ENCODE measurements around the gene SELP. TPM values are rescaled to one million over a fixed set of nuclear protein-coding genes. Genes with fewer than 3 reads are reported as not detected.
"Not testable (repeated sequence)": the region's sequence is repeated elsewhere in the genome, so short reads cannot be mapped to it uniquely, and the experiment has no call there.

The SELP gene
- total and polyA plus RNA-seq, 2 of the 8 experiments (the other 6 are each of a cell fraction or from before 2014, with no cell fraction given) = not detected

DNA sequence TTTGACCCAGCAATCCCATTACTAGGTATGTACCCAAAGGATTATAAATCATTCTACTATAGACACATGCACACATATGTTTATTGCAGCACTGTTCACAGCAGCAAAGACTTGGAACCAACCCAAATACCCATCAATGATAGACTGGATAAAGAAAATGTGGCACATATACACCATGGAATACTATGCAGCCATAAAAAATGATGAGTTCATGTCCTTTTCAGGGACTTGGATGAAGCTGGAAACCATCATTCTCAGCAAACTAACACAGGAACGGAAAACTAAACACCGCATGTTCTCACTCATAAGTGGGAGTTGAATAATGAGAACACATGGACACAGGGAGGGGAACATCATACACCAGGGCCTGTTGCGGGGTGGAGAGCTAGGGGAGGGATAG, 40.3 kb upstream of the SELP start:
- H4K20me1 ChIP-seq (replicated peaks in 1 of 2; ENCODE audit: control insufficient read depth in 1 of 2, insufficient read depth in 2 of 2, low read length in 2 of 2); H2AFZ ChIP-seq (ENCODE audit: low read length); H2BK120ac ChIP-seq (replicated peaks; ENCODE audit: low read depth, low read length); H3K4me1 ChIP-seq (replicated peaks in 1 of 4; ENCODE audit: control insufficient read depth in 3 of 4, insufficient read depth in 4 of 4, low read length in 3 of 4); H4K8ac ChIP-seq (ENCODE audit: extremely low read depth, insufficient read depth, low read length); CTCF ChIA-PET (ENCODE audit: partially characterized antibody); H2BK20ac ChIP-seq (ENCODE audit: low read length); H3K4me2 ChIP-seq (ENCODE audit: insufficient read depth in 1 of 2, low read depth in 2 of 2, low read length in 2 of 2); H3K14ac ChIP-seq (ENCODE audit: insufficient read length); H3K9ac ChIP-seq (replicated peaks in 1 of 4; ENCODE audit: extremely low read depth in 1 of 4, low read depth in 3 of 4, low read length in 3 of 4); H3K4me3 ChIP-seq (ENCODE audit: extremely low read depth in 1 of 4, insufficient read depth in 2 of 4, low read depth in 3 of 4, low read length in 4 of 4); H3K79me1 ChIP-seq (ENCODE audit: low read depth, low read length); H3K36me3 ChIP-seq (ENCODE audit: control insufficient read depth in 2 of 4, insufficient read depth in 4 of 4, low read length in 3 of 4); H3K23ac ChIP-seq (ENCODE audit: insufficient read length); H4K5ac ChIP-seq (ENCODE audit: insufficient read length, low read depth, low read length); DNase-seq (ENCODE audit: low read depth in 1 of 2, low spot score in 2 of 2); H2BK15ac ChIP-seq (ENCODE audit: low read length); POLR2A ChIA-PET (ENCODE audit: partially characterized antibody); H3K23me2 ChIP-seq (ENCODE audit: low read depth, low read length); H2BK5ac ChIP-seq (ENCODE audit: low read depth, low read length); H2AK5ac ChIP-seq (ENCODE audit: low read depth, low read length); H4K91ac ChIP-seq (replicated peaks; ENCODE audit: insufficient read length, low read length); H3K27me3 ChIP-seq (replicated peaks in 1 of 4; ENCODE audit: control insufficient read depth in 3 of 4, extremely low read depth in 1 of 4, insufficient read depth in 3 of 4, low read length in 3 of 4); FAIRE-seq; H3K18ac ChIP-seq (ENCODE audit: extremely low read depth, low read length); H3K9me3 ChIP-seq (ENCODE audit: insufficient read depth in 2 of 2, low read depth in 1 of 2, low read length in 1 of 2); H2BK12ac ChIP-seq (ENCODE audit: low read depth, low read length); H3K56ac ChIP-seq (replicated peaks; ENCODE audit: insufficient read length, low read depth, low read length); H3K4ac ChIP-seq (replicated peaks; ENCODE audit: insufficient read length, low read depth, low read length); H3K27ac ChIP-seq (ENCODE audit: low read depth, low read length); H3K79me2 ChIP-seq (ENCODE audit: control insufficient read depth in 1 of 2, insufficient read depth in 2 of 2, low read length in 2 of 2): not testable (repeated sequence)
- WGBS, 2 experiments (ENCODE audit: extremely low coverage in 1 of 2, insufficient coverage in 1 of 2, insufficient read length in 1 of 2, insufficient replicate concordance in 2 of 2, low coverage in 1 of 2, low lambda C conversion rate in 2 of 2, missing lambda C conversion rate in 1 of 2) = 98% methylated on average over 3 of the region's 3 CpGs; no CpG with 5 or more reads in 1 of the 2 experiments
